Ascending aorta (tissue), 2 donors: Measurements from ENCODE around the gene MED15. TPM values are rescaled to one million over a fixed set of nuclear protein-coding genes. Genes with fewer than 3 reads are reported as not detected.

Experiments
- DNase-seq, 2 donors: peaks; one replicate each; pipeline ENCODE4 v3.0.0-alpha.2; 2019; ENCODE audit warnings: low spot score in 2 of 2
- H3K27ac ChIP-seq, 2 donors: fragments of 200-600 bp; sonication (generic); one replicate each; pipeline ENCODE4 v1.5.1; 2016 to 2017; ENCODE audit warnings: mild to moderate bottlenecking in 1 of 2
- H3K27me3 ChIP-seq: fragments of 200-600 bp; sonication (generic); one replicate; pipeline ENCODE4 v1.5.1; 2017
- H3K36me3 ChIP-seq, 2 donors: fragments of 200-600 bp; sonication (generic); one replicate each; pipeline ENCODE4 v1.5.1; 2016
- H3K4me1 ChIP-seq, 2 donors: fragments of 200-600 bp; sonication (generic); one replicate each; pipeline ENCODE4 v1.5.1; 2016 to 2017; ENCODE audit warnings: mild to moderate bottlenecking in 1 of 2
- H3K4me3 ChIP-seq, 2 donors: fragments of 200-600 bp; sonication (generic); one replicate each; pipeline ENCODE4 v1.5.1; 2016 to 2017; ENCODE audit warnings: mild to moderate bottlenecking in 1 of 2
- H3K9me3 ChIP-seq, 2 donors: fragments of 200-600 bp; sonication (generic); one replicate each; pipeline ENCODE4 v1.5.1; 2016
- CTCF ChIP-seq, 3 experiments: fragments of 200-600 bp in 2 of 3; fragments of 450-650 bp in 1 of 3; sonication (generic) in 2 of 3; IDR thresholded peaks; one replicate each; pipeline ENCODE4 v1.5.1; 2016 to 2019; ENCODE audit warnings: antibody characterized with exemption in 3 of 3, mild to moderate bottlenecking in 1 of 3, moderate library complexity in 1 of 3
- intact Hi-C: fragments of 100-400 bp; cut with DNase I; formaldehyde crosslinking; loops from one replicate; pipeline ENCODE4 v1.15.1; 2023
- total RNA-seq: library from RNA; depleted of rRNA; stranded (reverse); fragments of >200 nt; gene quantifications from one replicate; pipeline ENCODE4 v1.1.0, GENCODE V29; 2016

MED15 gene
- total RNA-seq, 1 donor from 2014 or later, result 204 TPM

- intact Hi-C loops, result no loop called here
- Histone ChIP-seq H3K27me3 (no peaks in the 10 kb centered on the region), H3K4me1 (peaks cover 0 to 13% of the 10 kb centered on the region in 2 donors), H3K9me3 (no peaks in the 10 kb centered on the region), H3K27ac (no peak overlapping the region), H3K36me3 (peaks cover 55 to 96% of the 10 kb centered on the region in 2 donors), H3K4me3 (no peak overlapping the region)
- TF ChIP-seq CTCF (IDR thresholded peaks at IDR 0.05), result no peak
- no peak for DNase-seq
Measured at GRCh38 chr22:20580611-20581502, 73.4 kb downstream of the MED15 start.

GRCh38 chr22:20581503-20582170, 74.2 kb downstream of the MED15 start:
- no peak for DNase-seq
- intact Hi-C loops, result no loop called here
- no peaks in the 10 kb centered on the region for H3K27me3 ChIP-seq
- no peak overlapping the region for H3K27ac ChIP-seq
- peaks cover 57 to 96% of the 10 kb centered on the region in 2 donors for H3K36me3 ChIP-seq
- no peaks in the 10 kb centered on the region for H3K9me3 ChIP-seq
- TF ChIP-seq CTCF (IDR thresholded peaks at IDR 0.05), result no peak
- H3K4me1 ChIP-seq, result peaks cover 0 to 10% of the 10 kb centered on the region in 2 donors
- H3K4me3 ChIP-seq, result no peak overlapping the region

- Histone ChIP-seq H3K9me3 (no peaks in the 10 kb centered on the region), H3K27ac (no peak overlapping the region), H3K4me3 (no peak overlapping the region), H3K36me3 (peaks cover 62 to 97% of the 10 kb centered on the region in 2 donors), H3K4me1 (peaks cover 0 to 10% of the 10 kb centered on the region in 2 donors), H3K27me3 (no peaks in the 10 kb centered on the region)
- intact Hi-C loops, result no loop called here
- no peak for TF ChIP-seq CTCF (IDR thresholded peaks at IDR 0.05)
- DNase-seq, result no peak
Measured at GRCh38 chr22:20582171-20582511, 74.7 kb downstream of the MED15 start.

- H3K36me3 ChIP-seq, result peaks cover 64 to 97% of the 10 kb centered on the region in 2 donors
- peaks cover 0 to 10% of the 10 kb centered on the region in 2 donors for H3K4me1 ChIP-seq
- H3K4me3 ChIP-seq, result no peak overlapping the region
- no peak for TF ChIP-seq CTCF (IDR thresholded peaks at IDR 0.05)
- no peak overlapping the region for H3K27ac ChIP-seq
- DNase-seq, result no peak
- no peaks in the 10 kb centered on the region for H3K9me3 ChIP-seq
- H3K27me3 ChIP-seq, result no peaks in the 10 kb centered on the region
- intact Hi-C loops, result no loop called here
Measured at GRCh38 chr22:20582520-20583361, 75.3 kb downstream of the MED15 start.

GRCh38 chr22:20583471-20583922, 76.1 kb downstream of the MED15 start:
- peaks cover 0 to 8% of the 10 kb centered on the region in 2 donors for H3K4me1 ChIP-seq
- no peaks in the 10 kb centered on the region for H3K27me3 ChIP-seq
- H3K27ac ChIP-seq, result no peak overlapping the region
- peaks cover 64 to 91% of the 10 kb centered on the region in 2 donors for H3K36me3 ChIP-seq
- no peak for DNase-seq
- no peaks in the 10 kb centered on the region for H3K9me3 ChIP-seq
- no peak for TF ChIP-seq CTCF (IDR thresholded peaks at IDR 0.05)
- intact Hi-C loops, result no loop called here
- no peak overlapping the region for H3K4me3 ChIP-seq
